GM12891 (cell line): ENCODE measurements around the gene IRF3.

Experiments
- POLR2A ChIP-seq: IDR thresholded peaks from 2 replicates; pipeline ENCODE4 v1.6.1; 2011; ENCODE audit warnings: low read depth, low read length, control low read depth
- POLR2AphosphoS5 ChIP-seq: IDR thresholded peaks from 2 replicates; pipeline ENCODE4 v1.6.1; 2011; ENCODE audit warnings: low read depth, low read length, control low read depth
- TAF1 ChIP-seq: IDR thresholded peaks from 2 replicates; pipeline ENCODE4 v1.6.1; 2011; ENCODE audit warnings: low read depth, low read length, control low read depth

GRCh38 chr19:49664171-49665035 lies 1.3 kb downstream of the IRF3 start:
- TF ChIP-seq POLR2A (peak; percentile 18; the same call in 1 of the 2 replicates), POLR2AphosphoS5 (peak; percentile 61; the same call in 1 of the 2 replicates), TAF1 (no peak)
